ENCODE measurements around the gene TUBAL3. TPM values are rescaled to one million over a fixed set of nuclear protein-coding genes. Genes with fewer than 3 reads are reported as not detected.

The TUBAL3 gene
- total RNA-seq, 1 donor from 2014 or later: 0.19 TPM

DNA sequence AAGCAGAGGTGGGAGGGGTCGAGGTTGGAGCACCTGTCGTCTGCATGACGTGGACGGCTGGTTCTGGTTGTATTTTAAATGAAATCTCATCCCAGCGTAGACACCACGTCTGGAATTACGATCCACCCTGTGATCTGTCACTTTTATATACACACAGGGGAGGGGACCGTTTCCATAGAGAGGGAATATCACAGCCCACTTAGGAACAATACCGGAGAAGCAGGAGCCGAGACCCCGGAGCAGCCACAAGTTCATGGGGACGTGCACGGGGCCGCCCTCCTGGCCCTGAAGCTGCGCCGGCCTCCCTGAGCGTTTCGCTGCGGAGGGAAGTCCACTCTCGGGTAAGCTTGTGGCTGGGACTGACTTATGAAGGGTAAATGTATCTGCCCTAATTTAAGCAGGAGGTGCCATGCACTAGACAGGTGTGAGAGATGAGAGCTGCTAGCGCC, 39.7 kb downstream of the TUBAL3 start, which contains the start of gene UCN3:
UCN3 (plus strand) TSS at position 77 of the 449 bp plus-strand sequence. CDS start 8,755 bp downstream, outside the sequence.
- no peak within 1 kb of the TSS for H3K27ac Mint-ChIP-seq
- TF ChIP-seq, protein P1, sequence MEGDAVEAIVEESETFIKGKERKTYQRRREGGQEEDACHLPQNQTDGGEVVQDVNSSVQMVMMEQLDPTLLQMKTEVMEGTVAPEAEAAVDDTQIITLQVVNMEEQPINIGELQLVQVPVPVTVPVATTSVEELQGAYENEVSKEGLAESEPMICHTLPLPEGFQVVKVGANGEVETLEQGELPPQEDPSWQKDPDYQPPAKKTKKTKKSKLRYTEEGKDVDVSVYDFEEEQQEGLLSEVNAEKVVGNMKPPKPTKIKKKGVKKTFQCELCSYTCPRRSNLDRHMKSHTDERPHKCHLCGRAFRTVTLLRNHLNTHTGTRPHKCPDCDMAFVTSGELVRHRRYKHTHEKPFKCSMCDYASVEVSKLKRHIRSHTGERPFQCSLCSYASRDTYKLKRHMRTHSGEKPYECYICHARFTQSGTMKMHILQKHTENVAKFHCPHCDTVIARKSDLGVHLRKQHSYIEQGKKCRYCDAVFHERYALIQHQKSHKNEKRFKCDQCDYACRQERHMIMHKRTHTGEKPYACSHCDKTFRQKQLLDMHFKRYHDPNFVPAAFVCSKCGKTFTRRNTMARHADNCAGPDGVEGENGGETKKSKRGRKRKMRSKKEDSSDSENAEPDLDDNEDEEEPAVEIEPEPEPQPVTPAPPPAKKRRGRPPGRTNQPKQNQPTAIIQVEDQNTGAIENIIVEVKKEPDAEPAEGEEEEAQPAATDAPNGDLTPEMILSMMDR (conservative IDR thresholded peaks at IDR 0.05): no peak
- H3K27me3 Mint-ChIP-seq: peaks cover 30% of the 10 kb centered on the region
- no peaks in the 10 kb centered on the region for H3K9me3 Mint-ChIP-seq
- no peaks in the 10 kb centered on the region for H3K4me1 Mint-ChIP-seq (ENCODE audit: unreplicated experiment)
- no peak for DNase-seq (ENCODE audit: extremely low spot score, unreplicated experiment)
- H3K4me3 Mint-ChIP-seq: peak within 1 kb of the TSS; percentile 49
- no peaks in the 10 kb centered on the region for H3K36me3 Mint-ChIP-seq

- DNase-seq (ENCODE audit: extremely low spot score, unreplicated experiment): no peak
- H3K27ac Mint-ChIP-seq: no peak overlapping the region
- no peaks in the 10 kb centered on the region for H3K4me1 Mint-ChIP-seq (ENCODE audit: unreplicated experiment)
- no peaks in the 10 kb centered on the region for H3K36me3 Mint-ChIP-seq
- no peak overlapping the region for H3K4me3 Mint-ChIP-seq
- peaks cover 30% of the 10 kb centered on the region for H3K27me3 Mint-ChIP-seq
- TF ChIP-seq, protein P1 (conservative IDR thresholded peaks at IDR 0.05): no peak
- H3K9me3 Mint-ChIP-seq: no peaks in the 10 kb centered on the region
Observed at GRCh38 chr10:5364374-5364773, 40.3 kb downstream of the TUBAL3 start.

- H3K27me3 Mint-ChIP-seq: peaks cover 30% of the 10 kb centered on the region
- no peak for DNase-seq (ENCODE audit: extremely low spot score, unreplicated experiment)
Observed at GRCh38 chr10:5362873-5363272, 41.8 kb downstream of the TUBAL3 start.

GRCh38 chr10:5361966-5362365, 42.7 kb downstream of the TUBAL3 start:
- no peak for DNase-seq (ENCODE audit: extremely low spot score, unreplicated experiment)
- Mint-ChIP-seq H3K27me3 (peaks cover 30% of the 10 kb centered on the region), H3K27ac (no peak overlapping the region), H3K36me3 (no peaks in the 10 kb centered on the region), H3K9me3 (no peaks in the 10 kb centered on the region), H3K4me3 (no peak overlapping the region), H3K4me1 (ENCODE audit: unreplicated experiment) (no peaks in the 10 kb centered on the region)
- TF ChIP-seq, protein P1 (conservative IDR thresholded peaks at IDR 0.05): no peak

More at GRCh38 chr10:5362873-5363272, 41.8 kb downstream of the TUBAL3 start:
- TF ChIP-seq, protein P1 (conservative IDR thresholded peaks at IDR 0.05): no peak
- H3K4me1 Mint-ChIP-seq (ENCODE audit: unreplicated experiment): no peaks in the 10 kb centered on the region
- H3K4me3 Mint-ChIP-seq: no peak overlapping the region
- H3K9me3 Mint-ChIP-seq: no peaks in the 10 kb centered on the region
- H3K36me3 Mint-ChIP-seq: no peaks in the 10 kb centered on the region
- no peak overlapping the region for H3K27ac Mint-ChIP-seq

DNA sequence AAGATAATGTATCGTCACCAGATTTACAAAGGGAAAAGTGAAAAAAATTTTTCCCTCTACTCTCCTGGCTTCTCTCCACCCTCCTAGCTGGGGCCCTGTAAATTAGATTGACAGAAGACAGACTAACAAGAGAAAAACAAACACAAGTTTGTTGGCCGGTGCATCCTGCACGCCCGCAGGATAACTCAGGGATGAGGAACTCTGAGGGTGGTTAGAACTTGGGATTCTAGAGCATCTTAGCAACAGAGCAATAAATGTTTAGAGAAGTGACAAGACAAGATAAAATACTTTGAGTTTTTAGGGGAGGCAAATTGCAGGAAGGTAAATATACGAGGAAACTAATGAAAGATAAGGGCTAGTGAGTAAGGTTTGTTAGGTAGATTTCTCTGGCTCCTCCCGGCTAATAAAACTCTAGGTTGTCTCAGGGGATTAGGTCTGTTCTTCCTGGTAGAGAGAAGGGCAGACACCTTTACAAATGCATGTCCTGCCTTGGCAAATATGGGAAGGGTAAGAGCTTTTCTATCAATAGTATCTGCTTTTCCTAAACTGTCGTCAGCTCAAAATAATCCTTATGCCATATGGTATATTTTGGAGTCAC, 44.2 kb downstream of the TUBAL3 start:
- no peak overlapping the region for H3K4me3 Mint-ChIP-seq
- H3K4me1 Mint-ChIP-seq (ENCODE audit: unreplicated experiment): no peaks in the 10 kb centered on the region
- no peak overlapping the region for H3K27ac Mint-ChIP-seq
- no peaks in the 10 kb centered on the region for H3K36me3 Mint-ChIP-seq
- H3K27me3 Mint-ChIP-seq: peaks cover 17% of the 10 kb centered on the region
- TF ChIP-seq, protein P1 (conservative IDR thresholded peaks at IDR 0.05): no peak
- no peaks in the 10 kb centered on the region for H3K9me3 Mint-ChIP-seq
- DNase-seq (ENCODE audit: extremely low spot score, unreplicated experiment): no peak

Measured in type B pancreatic cell (in vitro differentiated cells).